Skeletal muscle satellite cell (primary cell): ENCODE results near the gene LRRC3C.

ENCODE experiments used
- H3K27me3 ChIP-seq: 2 replicates; pipeline ENCODE4 v1.7.0; 2013; ENCODE audit warnings: low read length; ENCODE audit not compliant: control insufficient read depth, insufficient read depth
- H3K36me3 ChIP-seq: 2 replicates; pipeline ENCODE4 v1.7.0; 2013; ENCODE audit warnings: mild to moderate bottlenecking, control low read depth, low read length; ENCODE audit not compliant: insufficient read depth
- H3K4me1 ChIP-seq: 2 replicates; pipeline ENCODE4 v1.7.0; 2013; ENCODE audit warnings: low read length; ENCODE audit not compliant: control insufficient read depth, insufficient read depth
- H3K4me2 ChIP-seq: 2 replicates; pipeline ENCODE4 v1.7.0; 2013; ENCODE audit warnings: mild to moderate bottlenecking, low read length
- H3K4me3 ChIP-seq: 2 replicates; pipeline ENCODE4 v1.7.0; 2013; ENCODE audit warnings: low read length
- H3K9ac ChIP-seq: 2 replicates; pipeline ENCODE4 v1.7.0; 2013; ENCODE audit warnings: mild to moderate bottlenecking, low read depth, low read length, moderate library complexity
- H3K9me3 ChIP-seq: replicated peaks from 2 replicates; pipeline ENCODE4 v1.7.0; 2013; ENCODE audit warnings: mild to moderate bottlenecking, control low read depth, low read length

LRRC3C gene

GRCh38 chr17:39970157-39970692 lies 42.7 kb downstream of the LRRC3C start:
- Histone ChIP-seq H3K9ac (no peak overlapping the region), H3K27me3 (peaks cover 56% of the 10 kb centered on the region), H3K4me2 (no peak overlapping the region), H3K4me1 (no peaks in the 10 kb centered on the region), H3K36me3 (no peaks in the 10 kb centered on the region), H3K4me3 (no peak overlapping the region), H3K9me3 (no peaks in the 10 kb centered on the region)

- no peaks in the 10 kb centered on the region for H3K4me1 ChIP-seq
- peaks cover 50% of the 10 kb centered on the region for H3K27me3 ChIP-seq
These were observed 43.6 kb downstream of the LRRC3C start for GRCh38 chr17:39971076-39971603.

DNA sequence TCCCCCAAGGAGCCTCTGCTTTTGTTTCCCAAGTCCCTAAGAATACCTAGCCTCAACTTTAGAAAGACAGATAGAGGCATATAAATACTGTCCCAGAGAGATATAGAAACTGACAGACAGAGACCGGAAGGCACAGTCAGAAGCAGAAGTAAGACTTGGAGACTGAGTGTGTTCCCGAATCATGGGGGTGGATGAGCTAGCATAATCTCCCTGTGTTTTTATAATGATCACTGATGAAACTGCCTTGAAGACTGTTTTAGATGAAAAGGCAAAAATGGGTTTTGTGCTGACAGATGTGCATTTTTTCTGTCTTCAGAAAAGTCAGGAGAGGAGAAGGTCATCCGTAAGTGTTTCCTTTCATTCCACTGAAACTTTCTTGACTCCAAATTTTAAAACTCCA lies 44.7 kb downstream of the LRRC3C start:
- Histone ChIP-seq H3K9me3 (no peaks in the 10 kb centered on the region), H3K36me3 (no peaks in the 10 kb centered on the region), H3K9ac (no peak overlapping the region)

More at GRCh38 chr17:39971076-39971603, 43.6 kb downstream of the LRRC3C start:
- no peak overlapping the region for H3K4me3 ChIP-seq
- H3K9me3 ChIP-seq: no peaks in the 10 kb centered on the region
- no peak overlapping the region for H3K4me2 ChIP-seq
- no peaks in the 10 kb centered on the region for H3K36me3 ChIP-seq
- no peak overlapping the region for H3K9ac ChIP-seq

DNA sequence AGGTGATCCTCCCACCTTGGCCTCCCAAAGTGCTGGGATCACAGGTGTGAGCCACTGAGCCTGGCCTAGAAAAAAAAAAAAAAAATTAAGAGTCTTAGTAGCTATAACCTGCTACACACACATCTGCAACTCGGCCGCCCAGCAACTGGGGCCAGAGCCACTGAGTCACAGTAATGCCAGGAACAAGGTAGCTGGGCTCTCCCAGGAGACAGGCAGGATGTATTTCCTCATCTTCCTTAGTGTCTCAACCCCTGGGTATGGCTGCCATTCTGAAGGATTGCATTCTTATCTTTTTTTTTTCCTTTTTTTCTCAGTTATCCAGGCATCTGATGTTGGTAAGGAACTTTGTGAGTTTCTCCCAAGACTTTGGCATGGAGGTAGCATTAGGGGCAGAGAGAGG lies 46.0 kb downstream of the LRRC3C start:
- H3K9me3 ChIP-seq: no peaks in the 10 kb centered on the region
- peaks cover 43% of the 10 kb centered on the region for H3K27me3 ChIP-seq
- H3K4me1 ChIP-seq: no peaks in the 10 kb centered on the region
- H3K36me3 ChIP-seq: no peaks in the 10 kb centered on the region
- H3K9ac ChIP-seq: no peak overlapping the region
- no peak overlapping the region for H3K4me3 ChIP-seq
- H3K4me2 ChIP-seq: no peak overlapping the region

More for the DNA sequence above, 44.7 kb downstream of the LRRC3C start:
- Histone ChIP-seq H3K4me3 (no peak overlapping the region), H3K4me1 (no peaks in the 10 kb centered on the region), H3K27me3 (peaks cover 43% of the 10 kb centered on the region), H3K4me2 (no peak overlapping the region)

- no peak overlapping the region for H3K9ac ChIP-seq
- H3K27me3 ChIP-seq: peaks cover 35% of the 10 kb centered on the region
- no peak overlapping the region for H3K4me3 ChIP-seq
- no peaks in the 10 kb centered on the region for H3K36me3 ChIP-seq
- H3K4me1 ChIP-seq: peaks cover 8% of the 10 kb centered on the region
- H3K4me2 ChIP-seq: no peak overlapping the region
- H3K9me3 ChIP-seq: no peaks in the 10 kb centered on the region
These were observed 46.9 kb downstream of the LRRC3C start for GRCh38 chr17:39974433-39974832.

DNA sequence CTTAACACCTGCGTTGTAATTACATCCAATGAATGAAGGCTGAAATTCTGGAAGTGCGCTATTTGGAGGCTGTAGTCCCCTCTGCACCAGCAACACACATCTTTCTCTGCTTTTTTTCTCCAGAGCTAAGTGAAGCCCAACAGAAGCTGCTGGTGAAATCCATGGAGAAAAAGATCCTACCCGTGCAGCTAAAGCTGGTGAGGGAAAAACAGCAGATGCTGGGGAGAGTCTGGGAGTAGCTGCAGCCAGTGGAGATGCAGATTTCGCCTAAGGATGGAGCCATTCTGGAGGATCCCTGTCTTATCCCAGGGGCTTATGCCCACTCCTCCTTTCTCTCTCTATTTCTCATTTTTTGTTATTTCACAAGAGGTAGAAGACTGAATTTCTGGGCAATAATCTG lies 48.3 kb downstream of the LRRC3C start:
- Histone ChIP-seq H3K4me3 (no peak overlapping the region), H3K36me3 (no peaks in the 10 kb centered on the region), H3K4me1 (peaks cover 15% of the 10 kb centered on the region), H3K27me3 (peaks cover 23% of the 10 kb centered on the region), H3K9me3 (no peaks in the 10 kb centered on the region), H3K9ac (no peak overlapping the region), H3K4me2 (no peak overlapping the region)

DNA sequence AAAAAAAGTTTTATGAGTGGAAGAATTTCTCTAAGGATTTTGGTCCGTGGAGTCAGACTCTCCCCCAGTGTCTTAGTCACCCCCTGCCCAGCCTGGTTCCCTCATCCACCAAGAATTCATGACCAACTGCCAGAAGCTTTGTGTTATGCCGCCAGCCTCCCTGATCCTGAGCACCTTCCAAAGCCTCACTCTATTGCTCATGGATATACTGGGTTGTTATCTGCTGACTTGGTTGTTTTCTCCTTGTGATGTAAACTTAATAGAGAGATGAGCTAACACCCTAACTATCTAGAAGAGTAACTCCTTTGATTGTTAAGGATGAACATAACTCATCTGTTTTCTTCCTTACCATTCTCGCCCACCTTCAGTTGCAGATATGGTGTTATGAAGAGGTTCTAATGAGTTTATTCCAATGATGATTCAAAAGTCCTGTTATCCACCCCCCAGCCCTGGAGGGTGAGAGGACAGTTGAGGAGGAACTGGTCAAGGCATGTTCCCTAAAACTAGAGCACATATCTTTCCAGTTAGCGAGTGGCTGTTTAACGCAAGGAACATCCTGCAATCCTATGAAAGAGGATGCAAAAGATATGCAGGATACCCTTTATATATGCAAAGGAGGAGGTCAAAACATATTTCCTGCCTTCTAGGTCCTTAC lies 51.6 kb downstream of the LRRC3C start:
- Histone ChIP-seq H3K27me3 (peaks cover 4% of the 10 kb centered on the region), H3K4me2 (peak overlapping the region; percentile 92), H3K4me3 (peak overlapping the region; percentile 77), H3K36me3 (peaks cover under 1% of the 10 kb centered on the region), H3K4me1 (peaks cover 24% of the 10 kb centered on the region), H3K9me3 (no peaks in the 10 kb centered on the region), H3K9ac (no peak overlapping the region)

DNA sequence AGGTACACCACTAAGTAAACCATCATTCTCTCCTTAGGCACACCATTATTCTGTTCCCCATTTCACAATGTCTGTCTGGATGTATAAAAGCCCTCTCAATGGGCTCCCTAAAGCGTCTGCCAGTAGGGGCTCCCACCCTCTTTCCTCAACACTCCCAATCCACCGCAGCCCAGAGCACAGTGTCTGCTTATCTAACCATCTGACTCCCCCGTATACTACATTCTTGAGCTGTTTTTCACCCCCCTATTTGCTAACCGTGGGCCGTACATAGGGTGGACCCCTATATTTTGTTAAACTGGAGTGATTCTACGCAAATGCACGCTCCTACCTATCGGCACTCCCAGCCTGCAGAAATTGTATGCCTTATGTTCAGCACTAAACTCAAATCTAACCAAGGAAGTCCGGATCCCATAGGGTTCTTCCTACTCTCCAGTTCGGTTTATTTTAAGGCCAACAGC lies 52.4 kb downstream of the LRRC3C start:
- H3K4me1 ChIP-seq: peaks cover 24% of the 10 kb centered on the region
- peak overlapping the region; percentile 77 for H3K4me3 ChIP-seq
- H3K9me3 ChIP-seq: no peaks in the 10 kb centered on the region
- peak overlapping the region; percentile 74 for H3K9ac ChIP-seq
- H3K36me3 ChIP-seq: peaks cover 8% of the 10 kb centered on the region
- peak overlapping the region; percentile 92 for H3K4me2 ChIP-seq
- H3K27me3 ChIP-seq: peaks cover 3% of the 10 kb centered on the region

GRCh38 chr17:39980351-39981206 lies 53.0 kb downstream of the LRRC3C start, which contains the start of gene PSMD3:
TSS of gene PSMD3 (plus strand) at chr17:39980807. CDS start at chr17:39980971, 164 bp downstream.
- Histone ChIP-seq H3K9ac (peak within 1 kb of the TSS; percentile 99), H3K4me1 (peaks cover 24% of the 10 kb centered on the region), H3K9me3 (no peaks in the 10 kb centered on the region), H3K27me3 (peaks cover 2% of the 10 kb centered on the region), H3K36me3 (peaks cover 15% of the 10 kb centered on the region), H3K4me2 (peak within 1 kb of the TSS; percentile 98), H3K4me3 (peak within 1 kb of the TSS; percentile 97)

DNA sequence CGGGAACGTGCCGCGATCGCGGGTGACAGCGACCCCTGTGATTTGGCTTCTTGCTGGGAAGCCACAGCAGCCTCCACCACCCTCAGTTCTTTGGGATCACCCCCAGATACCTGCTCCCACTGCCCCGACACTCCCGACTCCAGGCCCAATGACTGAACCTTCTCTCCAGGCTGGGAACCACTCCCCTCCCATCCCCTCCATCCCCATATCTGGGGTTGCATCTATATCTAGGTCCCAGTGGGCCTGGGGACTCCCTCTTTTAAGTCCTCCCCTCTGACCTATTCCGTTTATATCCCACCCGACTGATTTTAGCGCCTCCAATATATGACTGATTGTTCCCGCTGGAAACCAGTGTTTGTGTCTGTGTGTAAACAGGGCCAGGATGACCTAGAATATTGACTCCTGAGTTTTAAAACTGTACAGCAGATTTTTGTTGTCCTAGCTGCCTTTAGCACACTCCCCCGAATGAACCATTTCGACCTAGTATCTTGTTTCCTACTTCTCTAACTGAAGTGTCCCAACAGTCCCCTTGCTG lies 53.7 kb downstream of the LRRC3C start:
- Histone ChIP-seq H3K4me2 (peak overlapping the region; percentile 98), H3K36me3 (peaks cover 21% of the 10 kb centered on the region), H3K9me3 (no peaks in the 10 kb centered on the region), H3K27me3 (no peaks in the 10 kb centered on the region), H3K4me1 (peaks cover 24% of the 10 kb centered on the region), H3K4me3 (peak overlapping the region; percentile 97), H3K9ac (peak overlapping the region; percentile 99)

- Histone ChIP-seq H3K9me3 (no peaks in the 10 kb centered on the region), H3K4me2 (peak overlapping the region; percentile 98), H3K9ac (peak overlapping the region; percentile 99), H3K4me3 (peak overlapping the region; percentile 97), H3K4me1 (peaks cover 24% of the 10 kb centered on the region), H3K27me3 (no peaks in the 10 kb centered on the region), H3K36me3 (peaks cover 27% of the 10 kb centered on the region)
These were observed 54.3 kb downstream of the LRRC3C start for GRCh38 chr17:39981766-39982375.
